GM12878 (cell line): ENCODE data around the gene VCL. TPM values are rescaled to one million over a fixed set of nuclear protein-coding genes. Genes with fewer than 3 reads are reported as not detected.
"Not testable (repeated sequence)": the region's sequence is repeated elsewhere in the genome, so short reads cannot be mapped to it uniquely, and the experiment has no call there.

Experiments used
- ATAC-seq: fragments of 200-7000 bp; cut with Tn5 transposase; 3 replicates; pipeline ENCODE4 v1.9.1; 2020; ENCODE audit warnings: mild to moderate bottlenecking, moderate library complexity
- BruUV-seq: library from RNA; stranded (reverse); fragments of 400-500 nt; replicated peaks from 2 replicates; lab custom pipeline; 2021; lab: Mats Ljungman, UMichigan
- CTCF ChIA-PET: fragments of 300-600 bp; sonication (Branson Sonifier 250); formaldehyde crosslinking; extraction: SDS; loops from one replicate; lab custom pipeline; 2021; ENCODE audit warnings: inconsistent platforms; lab: Yijun Ruan, JAX
- POLR2A ChIA-PET: fragments of 350-600 bp; formaldehyde crosslinking; extraction: SDS; loops from one replicate; lab custom pipeline; 2021; ENCODE audit warnings: inconsistent platforms; lab: Charles Lee
- RAD21 ChIA-PET: fragments of 300-600 bp; sonication (Branson Sonifier 250); formaldehyde crosslinking; loops from one replicate; lab custom pipeline; 2023; ENCODE audit warnings: antibody characterized with exemption; ENCODE audit not compliant: unreplicated experiment; lab: Charles Lee
- SMC1A ChIA-PET: fragments of 300-600 bp; sonication (Branson Sonifier 250); formaldehyde crosslinking; loops from one replicate; lab custom pipeline; 2023; ENCODE audit not compliant: unreplicated experiment, uncharacterized antibody; lab: Charles Lee
- DNase-seq: peaks from one replicate; pipeline ENCODE4 v3.0.0-alpha.2; 2011; ENCODE audit warnings: low read depth, low spot score
- FAIRE-seq: peaks from 3 replicates; lab custom pipeline; 2011; peaks lifted over from hg19 to GRCh38; lab: Jason Lieb, UNC
- H2AFZ ChIP-seq: 2 replicates; pipeline ENCODE4 v1.6.0; 2011; ENCODE audit warnings: low read depth, low read length, control low read depth; ENCODE audit not compliant: control insufficient read depth
- H3K27ac ChIP-seq: 2 replicates; pipeline ENCODE4 v1.5.1; 2011; ENCODE audit warnings: control low read depth; ENCODE audit not compliant: control insufficient read depth, insufficient read depth
- H3K27me3 ChIP-seq, 2 experiments: replicated peaks in 1 of 2; 2 replicates each; pipeline versions ENCODE4 v1.6.0 to v1.6.1; 2011; ENCODE audit warnings: low read length in 1 of 2; ENCODE audit not compliant: control insufficient read depth in 2 of 2, insufficient read depth in 2 of 2
- H3K36me3 ChIP-seq, 2 experiments: 2 replicates each; pipeline ENCODE4 v1.5.1; 2011; ENCODE audit warnings: low read length in 1 of 2; ENCODE audit not compliant: control insufficient read depth in 2 of 2, insufficient read depth in 2 of 2
- H3K4me1 ChIP-seq: 2 replicates; pipeline ENCODE4 v1.6.1; 2011; ENCODE audit warnings: mild to moderate bottlenecking, low read length, moderate library complexity, mixed read lengths; ENCODE audit not compliant: control insufficient read depth, insufficient read depth
- H3K4me2 ChIP-seq: 2 replicates; pipeline ENCODE4 v1.6.0; 2011; ENCODE audit warnings: control low read depth; ENCODE audit not compliant: control insufficient read depth, insufficient read depth
- H3K4me3 ChIP-seq: fragments of 200-600 bp; sonication (generic); 2 replicates; pipeline ENCODE4 v1.5.1; 2016
- H3K79me2 ChIP-seq: 2 replicates; pipeline ENCODE4 v1.6.0; 2011; ENCODE audit warnings: low read length; ENCODE audit not compliant: control insufficient read depth, insufficient read depth
- H3K9ac ChIP-seq: 2 replicates; pipeline ENCODE4 v1.8.0; 2011; ENCODE audit warnings: low read length, control low read depth, mixed read lengths; ENCODE audit not compliant: control insufficient read depth, insufficient read depth
- H3K9me3 ChIP-seq: replicated peaks from 3 replicates; pipeline ENCODE4 v1.5.1; 2011; ENCODE audit warnings: mild to moderate bottlenecking, low read length; ENCODE audit not compliant: control insufficient read depth, insufficient read depth
- H4K20me1 ChIP-seq: 2 replicates; pipeline ENCODE4 v1.6.0; 2011; ENCODE audit not compliant: control insufficient read depth, insufficient read depth
- CHD2 ChIP-seq: IDR thresholded peaks from 2 replicates; pipeline ENCODE4 v1.6.1; 2011; ENCODE audit warnings: low read depth, low read length, improper control_type of control experiment, borderline replicate concordance
- MXI1 ChIP-seq: fragments of 150-350 bp; IDR thresholded peaks from 2 replicates; pipeline ENCODE4 v1.6.1; 2011; ENCODE audit warnings: low read depth, mild to moderate bottlenecking, inconsistent platforms, low read length, improper control_type of control experiment
- POU2F2 ChIP-seq: IDR thresholded peaks from 3 replicates; pipeline ENCODE4 v1.6.1; 2011; ENCODE audit warnings: low read depth, mild to moderate bottlenecking, low read length, borderline replicate concordance
- SMC3 ChIP-seq: IDR thresholded peaks from 2 replicates; pipeline ENCODE4 v1.6.1; 2011; ENCODE audit warnings: low read length, improper control_type of control experiment, borderline replicate concordance
- STAT1 ChIP-seq: fragments of 450-650 bp; conservative IDR thresholded peaks from 2 replicates; pipeline ENCODE4 v1.6.1; 2014; ENCODE audit warnings: antibody characterized with exemption, mild to moderate bottlenecking
- TAF1 ChIP-seq: IDR thresholded peaks from 2 replicates; pipeline ENCODE4 v1.6.1; 2011; ENCODE audit warnings: mild to moderate bottlenecking, low read depth, low read length, borderline replicate concordance
- WRNIP1 ChIP-seq: IDR thresholded peaks from 2 replicates; pipeline ENCODE4 v1.6.1; 2011; ENCODE audit warnings: low read depth, low read length, improper control_type of control experiment, borderline replicate concordance
- ZSCAN29 ChIP-seq: fragments of 450-650 bp; IDR thresholded peaks from 2 replicates; pipeline ENCODE4 v1.6.1; 2017; ENCODE audit warnings: mild to moderate bottlenecking, moderate library complexity
- WGBS: methylation state at CpG from one replicate; pipeline ENCODE4 v1.1.6; 2016; ENCODE audit warnings: low lambda C conversion rate; ENCODE audit not compliant: insufficient replicate concordance, insufficient coverage; ENCODE audit errors: missing lambda C conversion rate; 5-methylcytosine and 5-hydroxymethylcytosine counted together
- in situ Hi-C: fragments of 300-500 bp; cut with MboI; formaldehyde crosslinking; loops from 9 replicates; pipeline ENCODE4 v1.14.3; 2018; ENCODE audit warnings: mixed read lengths
- intact Hi-C: fragments of 100-400 bp; cut with micrococcal nuclease; formaldehyde crosslinking; loops from one replicate; pipeline ENCODE4 v1.14.2; 2022; ENCODE audit not compliant: unreplicated experiment
- polyA plus RNA-seq, 11 experiments: library from polyadenylated mRNA; depleted of rRNA in 4 of 11; unstranded in 6 of 11; stranded (reverse) in 5 of 11; fragments of >200 nt; fragmentation: Nextera tagmentation in 4 of 11; fragmentation: Illumina TruSeq in 1 of 11; extraction: Ambion mirVana in 4 of 11; extraction: Trizol in 1 of 11; gene quantifications; 1 replicate in 1 of 11; 2 replicates in 10 of 11; pipeline versions ENCODE4 v1.2.1 to v1.2.3, GENCODE V29; 2011 to 2016; ENCODE audit warnings: inconsistent platforms in 2 of 11, missing spikeins in 2 of 11, low read depth in 1 of 11
- total RNA-seq, 4 experiments: library from RNA; depleted of rRNA in 3 of 4; stranded (reverse); fragments of >200 nt in 3 of 4; fragmentation: Illumina TruSeq in 1 of 4; extraction: Trizol in 1 of 4; gene quantifications; 2 replicates each; pipeline versions ENCODE4 v1.2.1 to v1.2.3, GENCODE V29; 2013 to 2021
- TF ChIP-seq, protein P1 (sequence below): fragments of 450-650 bp; IDR thresholded peaks from 2 replicates; pipeline ENCODE4 v1.6.1; 2017; ENCODE audit warnings: mild to moderate bottlenecking, low read depth, inconsistent platforms; ENCODE audit not compliant: poor library complexity, severe bottlenecking
- TF ChIP-seq, protein P2 (sequence below): IDR thresholded peaks from 2 replicates; pipeline ENCODE4 v1.6.1; 2011; ENCODE audit warnings: borderline replicate concordance, low read depth, mild to moderate bottlenecking, moderate library complexity, low read length; ENCODE audit not compliant: insufficient read depth, poor library complexity, severe bottlenecking
- TF ChIP-seq, protein P3 (sequence below): fragments of 450-650 bp; IDR thresholded peaks from 2 replicates; pipeline ENCODE4 v1.6.1; 2016; ENCODE audit warnings: mild to moderate bottlenecking

Gene VCL
- total and polyA plus RNA-seq, 10 of the 15 experiments (the other 5 are each of a cell fraction or from before 2014, with no cell fraction given): 6.7 to 54.6 (median 24.3) TPM

DNA sequence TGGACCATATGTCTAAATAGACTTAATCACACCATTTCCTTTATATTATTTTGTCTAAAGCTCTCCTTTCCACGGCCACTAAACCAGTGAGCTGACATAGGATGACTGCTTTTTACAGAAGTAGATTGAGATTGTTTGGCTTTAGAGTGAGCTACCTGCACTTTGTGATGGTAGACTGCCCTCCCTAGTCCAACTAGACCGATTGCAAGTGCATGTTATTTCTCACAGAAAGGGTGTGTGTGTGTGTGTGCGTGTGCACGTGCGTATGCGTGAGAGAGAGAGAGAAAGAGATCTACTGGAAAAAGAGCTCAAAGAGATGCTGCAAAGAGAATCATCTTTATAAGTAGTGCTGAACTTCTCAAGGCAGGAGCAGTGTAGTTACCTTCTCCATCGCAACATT lies 60.7 kb downstream of the VCL start (continued):
- 0 out of 2 replicates have a peak, but pooled peaks have one; percentile 3 for TF ChIP-seq ZSCAN29
- no peak for TF ChIP-seq CHD2
- TF ChIP-seq, protein P1, sequence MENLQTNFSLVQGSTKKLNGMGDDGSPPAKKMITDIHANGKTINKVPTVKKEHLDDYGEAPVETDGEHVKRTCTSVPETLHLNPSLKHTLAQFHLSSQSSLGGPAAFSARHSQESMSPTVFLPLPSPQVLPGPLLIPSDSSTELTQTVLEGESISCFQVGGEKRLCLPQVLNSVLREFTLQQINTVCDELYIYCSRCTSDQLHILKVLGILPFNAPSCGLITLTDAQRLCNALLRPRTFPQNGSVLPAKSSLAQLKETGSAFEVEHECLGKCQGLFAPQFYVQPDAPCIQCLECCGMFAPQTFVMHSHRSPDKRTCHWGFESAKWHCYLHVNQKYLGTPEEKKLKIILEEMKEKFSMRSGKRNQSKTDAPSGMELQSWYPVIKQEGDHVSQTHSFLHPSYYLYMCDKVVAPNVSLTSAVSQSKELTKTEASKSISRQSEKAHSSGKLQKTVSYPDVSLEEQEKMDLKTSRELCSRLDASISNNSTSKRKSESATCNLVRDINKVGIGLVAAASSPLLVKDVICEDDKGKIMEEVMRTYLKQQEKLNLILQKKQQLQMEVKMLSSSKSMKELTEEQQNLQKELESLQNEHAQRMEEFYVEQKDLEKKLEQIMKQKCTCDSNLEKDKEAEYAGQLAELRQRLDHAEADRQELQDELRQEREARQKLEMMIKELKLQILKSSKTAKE: no peak
- no peak for TF ChIP-seq TAF1
- TF ChIP-seq, protein P2, sequence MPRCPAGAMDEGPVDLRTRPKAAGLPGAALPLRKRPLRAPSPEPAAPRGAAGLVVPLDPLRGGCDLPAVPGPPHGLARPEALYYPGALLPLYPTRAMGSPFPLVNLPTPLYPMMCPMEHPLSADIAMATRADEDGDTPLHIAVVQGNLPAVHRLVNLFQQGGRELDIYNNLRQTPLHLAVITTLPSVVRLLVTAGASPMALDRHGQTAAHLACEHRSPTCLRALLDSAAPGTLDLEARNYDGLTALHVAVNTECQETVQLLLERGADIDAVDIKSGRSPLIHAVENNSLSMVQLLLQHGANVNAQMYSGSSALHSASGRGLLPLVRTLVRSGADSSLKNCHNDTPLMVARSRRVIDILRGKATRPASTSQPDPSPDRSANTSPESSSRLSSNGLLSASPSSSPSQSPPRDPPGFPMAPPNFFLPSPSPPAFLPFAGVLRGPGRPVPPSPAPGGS: no peak
- no peak for TF ChIP-seq STAT1
- peak; percentile 32; the same call in 1 of the 2 replicates for TF ChIP-seq SMC3

DNA sequence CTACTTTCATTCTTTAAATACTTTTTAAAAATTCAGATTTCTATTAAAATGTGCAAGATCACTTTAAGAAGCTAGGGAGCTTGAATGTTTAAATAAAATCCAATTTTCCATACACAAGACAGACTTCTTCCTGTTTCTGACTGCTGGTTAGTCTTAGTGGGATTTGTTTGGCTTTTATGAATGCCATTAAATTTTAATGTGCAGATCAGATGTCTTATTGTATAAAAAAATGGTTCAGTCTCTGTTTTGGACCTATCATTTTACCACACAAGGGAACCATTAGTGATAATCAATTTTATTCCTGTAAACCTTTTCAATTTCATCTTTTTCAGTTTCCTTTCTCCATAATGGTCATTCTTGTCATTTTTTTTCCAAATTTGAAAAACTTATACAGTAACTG lies 63.2 kb downstream of the VCL start:
- DNase-seq (no peak), FAIRE-seq (no peak), ATAC-seq (no peak)
- CTCF ChIA-PET: interaction anchor here (1.3 to 1.7 kb wide), 4 partner anchors 16 to 175 kb away, joined by 3 read pairs; no protein-coding TSS in a partner anchor
- H3K27me3 ChIP-seq: no peaks in the 10 kb centered on the region
- no peak overlapping the region for H3K9ac ChIP-seq
- H3K27ac ChIP-seq: no peak overlapping the region
- H3K79me2 ChIP-seq: no peaks in the 10 kb centered on the region
- H3K9me3 ChIP-seq: no peaks in the 10 kb centered on the region; the same call in 2 of the 3 replicates
- peaks cover 17% of the 10 kb centered on the region for H3K4me1 ChIP-seq
- in situ Hi-C loops: no loop called here
- no peak overlapping the region for H3K4me3 ChIP-seq
- H3K4me2 ChIP-seq: no peak overlapping the region
- POLR2A ChIA-PET: no interaction called here
- H4K20me1 ChIP-seq: no peaks in the 10 kb centered on the region
- SMC1A ChIA-PET: interaction anchor here (1.7 kb wide), 1 partner anchor 15 kb away, joined by 3 read pairs; no protein-coding TSS in a partner anchor
- no peak overlapping the region for H2AFZ ChIP-seq
- RAD21 ChIA-PET: no interaction called here
- no peaks in the 10 kb centered on the region for H3K36me3 ChIP-seq
- TF ChIP-seq CHD2 (no peak), MXI1 (no peak), WRNIP1 (no peak), POU2F2 (no peak)
- TF ChIP-seq, protein P3, sequence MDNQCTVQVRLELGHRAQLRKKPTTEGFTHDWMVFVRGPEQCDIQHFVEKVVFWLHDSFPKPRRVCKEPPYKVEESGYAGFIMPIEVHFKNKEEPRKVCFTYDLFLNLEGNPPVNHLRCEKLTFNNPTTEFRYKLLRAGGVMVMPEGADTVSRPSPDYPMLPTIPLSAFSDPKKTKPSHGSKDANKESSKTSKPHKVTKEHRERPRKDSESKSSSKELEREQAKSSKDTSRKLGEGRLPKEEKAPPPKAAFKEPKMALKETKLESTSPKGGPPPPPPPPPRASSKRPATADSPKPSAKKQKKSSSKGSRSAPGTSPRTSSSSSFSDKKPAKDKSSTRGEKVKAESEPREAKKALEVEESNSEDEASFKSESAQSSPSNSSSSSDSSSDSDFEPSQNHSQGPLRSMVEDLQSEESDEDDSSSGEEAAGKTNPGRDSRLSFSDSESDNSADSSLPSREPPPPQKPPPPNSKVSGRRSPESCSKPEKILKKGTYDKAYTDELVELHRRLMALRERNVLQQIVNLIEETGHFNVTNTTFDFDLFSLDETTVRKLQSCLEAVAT: no peak
- intact Hi-C loops: no loop called here
- no TSS peak for BruUV-seq

DNA sequence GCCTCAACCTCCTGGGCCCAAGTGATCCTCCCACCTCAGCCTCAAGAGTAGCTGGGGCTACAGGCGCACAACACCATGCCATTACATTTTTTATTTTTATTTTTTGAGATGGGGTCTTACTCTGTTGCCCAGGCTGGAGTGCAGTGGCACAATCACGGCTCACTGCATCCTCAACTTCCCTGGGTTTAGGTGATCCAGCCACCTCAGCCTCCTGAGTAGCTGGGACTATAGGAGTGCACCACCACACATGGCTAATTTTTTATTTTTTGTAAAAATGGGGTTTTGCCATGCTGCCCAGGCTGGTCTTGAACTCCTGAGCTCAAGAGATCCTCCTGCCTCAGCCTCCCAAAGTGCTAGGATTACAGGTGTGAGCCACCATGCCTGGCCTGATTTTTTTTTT lies 64.1 kb downstream of the VCL start:
- ChIA-PET RAD21 (interaction anchor here (0.7 to 1.1 kb wide), 2 partner anchors 10 to 121 kb away, joined by 3 to 4 read pairs; no protein-coding TSS in a partner anchor), SMC1A (interaction anchor here (0.8 kb wide), 1 partner anchor 10 kb away, joined by 4 read pairs; no protein-coding TSS in a partner anchor), POLR2A (interaction anchor here (0.7 kb wide), 1 partner anchor 173 kb away, joined by 3 read pairs; no protein-coding TSS in a partner anchor)
- H3K4me2 ChIP-seq, H3K9ac ChIP-seq, ATAC-seq, H4K20me1 ChIP-seq, FAIRE-seq, DNase-seq, in situ Hi-C loops, CTCF ChIA-PET, H3K27ac ChIP-seq, H2AFZ ChIP-seq, H3K4me3 ChIP-seq, H3K9me3 ChIP-seq, H3K36me3 ChIP-seq, BruUV-seq, intact Hi-C loops, H3K27me3 ChIP-seq, H3K79me2 ChIP-seq: not testable (repeated sequence)
- WGBS: 100% methylated on average over 2 of the region's 2 CpGs
- peaks cover 11% of the 10 kb centered on the region; the same call in 1 of the 2 replicates for H3K4me1 ChIP-seq
